ENCODE data around the gene PRKN.
"Not testable (repeated sequence)": the region's sequence is repeated elsewhere in the genome, so short reads cannot be mapped to it uniquely, and the experiment has no call there.

PRKN gene

DNA sequence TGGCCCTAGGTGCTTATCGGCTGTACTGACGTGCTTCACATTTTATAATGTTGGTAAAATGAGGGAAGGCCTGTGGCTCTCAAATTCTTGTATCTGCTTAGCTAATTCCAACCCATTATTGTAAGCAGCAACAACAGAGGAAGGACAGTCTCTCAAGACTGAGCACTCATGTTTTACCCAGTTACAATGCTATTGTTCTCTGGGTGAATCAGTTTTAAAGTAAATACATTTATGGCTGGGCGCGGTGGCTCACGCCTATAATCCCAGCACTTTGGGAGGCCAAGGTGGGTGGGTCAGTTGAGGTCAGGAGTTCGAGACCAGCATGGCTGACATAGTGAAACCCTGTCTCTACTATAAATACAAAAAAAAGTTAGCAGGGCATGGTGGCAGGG lies 194.6 kb downstream of the PRKN start:
- DNase-seq (ENCODE audit: low read depth) = no peak

DNA sequence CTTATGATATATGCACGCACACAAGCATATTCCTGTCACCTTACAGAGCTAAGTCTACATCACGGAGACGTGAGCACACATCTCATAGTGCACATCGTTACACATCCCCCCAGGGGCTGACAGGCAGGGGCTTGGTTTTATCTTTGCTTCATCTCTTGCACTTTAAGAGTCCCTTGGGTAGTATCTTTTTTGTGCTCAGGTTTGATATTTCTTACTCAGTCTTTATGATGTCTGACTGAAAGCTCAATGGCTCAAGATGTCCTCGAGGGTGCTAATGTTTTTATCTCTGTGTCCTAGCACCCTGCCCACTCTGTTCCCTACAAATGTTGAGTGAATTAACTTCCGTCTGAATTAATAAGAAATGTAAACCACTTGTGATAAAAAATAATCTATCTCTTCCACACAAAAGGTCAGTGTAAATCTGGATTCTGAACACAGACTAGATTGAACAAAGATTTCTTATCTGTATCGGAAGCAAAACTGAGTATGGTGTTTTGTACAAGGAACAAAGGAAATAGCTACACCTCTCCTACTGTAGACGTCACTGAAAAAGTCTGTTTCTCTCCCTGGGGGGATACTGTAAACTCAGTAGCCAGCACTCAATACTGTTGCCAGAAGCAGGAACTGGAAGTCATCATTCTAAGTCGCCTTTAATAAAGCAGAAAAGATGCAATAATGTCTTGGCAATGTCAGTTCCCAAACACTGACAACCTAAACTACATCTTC lies 195.1 kb downstream of the PRKN start:
- no peak for DNase-seq (ENCODE audit: low read depth)

DNA sequence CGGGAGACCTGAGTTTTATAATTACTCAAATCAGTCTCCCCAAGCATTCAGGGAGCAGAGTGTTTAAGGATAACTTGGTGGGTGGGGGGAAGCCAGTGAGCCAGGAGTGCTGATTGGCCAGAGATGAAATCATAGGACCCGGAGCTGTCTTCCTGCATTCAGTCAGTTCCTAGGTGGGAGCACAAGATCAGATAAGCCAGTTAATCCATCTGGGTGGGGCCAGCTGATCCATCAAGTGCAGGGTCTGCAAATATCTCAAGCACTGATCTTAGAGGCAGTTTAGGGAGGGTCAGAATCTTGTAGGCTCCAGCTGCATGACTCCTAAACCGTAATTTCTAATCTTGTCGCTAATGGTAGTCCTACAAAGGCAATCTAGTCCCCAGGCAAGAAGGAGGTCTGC lies 196.2 kb downstream of the PRKN start:
- DNase-seq (ENCODE audit: low read depth) = not testable (repeated sequence)

DNA sequence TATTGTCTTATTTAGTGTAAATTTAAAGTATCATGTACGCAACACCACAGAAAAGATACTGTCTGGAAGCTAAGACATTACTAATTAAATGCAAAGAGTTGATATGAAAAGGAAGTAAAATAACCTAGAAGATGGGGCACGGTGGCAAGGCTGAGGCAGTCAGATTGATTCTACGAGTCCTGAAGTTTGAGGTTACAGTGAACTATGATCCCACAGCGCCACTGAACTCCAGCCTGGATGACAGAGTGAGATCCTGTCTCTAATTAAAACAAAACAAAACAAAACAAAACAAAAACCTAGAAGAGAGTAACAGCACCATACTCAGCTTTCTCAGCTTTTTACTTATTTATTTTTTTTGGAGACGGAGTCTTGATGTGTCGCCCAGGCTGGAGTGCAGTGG lies 199.0 kb downstream of the PRKN start:
- no peak for DNase-seq (ENCODE audit: low read depth)

DNA sequence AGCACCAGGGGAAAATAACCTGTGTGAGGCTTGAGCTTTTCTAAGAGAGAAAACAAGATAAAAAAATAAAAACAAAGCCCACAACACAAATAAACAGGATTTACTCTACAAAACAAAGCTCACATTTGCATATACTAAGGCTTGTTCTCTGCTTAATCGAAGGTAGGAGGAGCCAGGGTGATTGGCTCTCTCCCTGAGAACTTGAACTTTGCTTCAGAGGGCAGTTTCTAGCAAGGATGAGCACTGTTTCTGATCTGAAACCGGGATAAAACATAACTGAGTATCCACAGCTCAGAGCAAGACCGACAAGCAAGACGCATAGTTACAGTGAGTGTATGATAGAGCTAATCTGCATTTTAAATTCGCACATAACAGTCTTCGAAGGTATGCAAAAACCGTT lies 200.6 kb downstream of the PRKN start:
- DNase-seq (ENCODE audit: low read depth) = no peak

DNA sequence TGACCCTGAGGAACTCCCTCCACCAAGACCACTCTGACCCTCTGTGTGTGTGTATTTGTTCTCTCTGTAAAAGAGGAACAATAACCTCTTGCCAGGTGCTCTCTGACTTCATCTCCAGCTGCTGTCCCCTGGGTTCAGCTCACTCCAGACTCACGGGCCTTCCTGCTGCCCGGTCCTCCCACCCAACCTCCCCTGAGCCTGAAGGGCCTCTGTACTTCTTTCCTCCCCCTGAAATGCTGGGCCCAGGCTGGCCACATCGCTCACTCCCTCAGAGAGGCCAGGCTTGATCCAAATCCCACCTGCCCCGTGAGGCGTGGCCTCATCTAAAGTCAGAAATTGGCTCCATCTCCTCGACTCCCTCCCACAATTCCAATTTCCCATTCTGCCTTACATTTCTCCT lies 202.4 kb downstream of the PRKN start:
- no peak for DNase-seq (ENCODE audit: low read depth)

DNA sequence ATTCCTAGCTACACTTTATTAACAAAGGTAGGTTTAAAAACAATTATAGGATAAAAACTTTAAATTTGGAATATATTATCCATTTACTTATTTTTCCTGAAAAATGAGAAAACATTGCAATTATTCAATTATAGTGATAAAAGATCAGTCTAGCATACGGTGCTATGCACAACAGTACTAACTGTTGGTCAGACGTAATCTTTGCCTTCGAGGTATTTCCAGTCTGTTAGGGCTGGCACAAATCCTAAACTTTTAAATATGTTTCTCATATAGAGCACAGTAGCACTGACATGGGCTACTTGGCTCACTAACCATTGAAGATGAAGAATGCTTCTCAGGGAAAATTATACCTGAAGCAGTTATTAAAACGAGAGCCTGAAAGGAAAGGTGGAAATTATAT lies 214.8 kb downstream of the PRKN start:
- DNase-seq (ENCODE audit: low read depth) = no peak

DNA sequence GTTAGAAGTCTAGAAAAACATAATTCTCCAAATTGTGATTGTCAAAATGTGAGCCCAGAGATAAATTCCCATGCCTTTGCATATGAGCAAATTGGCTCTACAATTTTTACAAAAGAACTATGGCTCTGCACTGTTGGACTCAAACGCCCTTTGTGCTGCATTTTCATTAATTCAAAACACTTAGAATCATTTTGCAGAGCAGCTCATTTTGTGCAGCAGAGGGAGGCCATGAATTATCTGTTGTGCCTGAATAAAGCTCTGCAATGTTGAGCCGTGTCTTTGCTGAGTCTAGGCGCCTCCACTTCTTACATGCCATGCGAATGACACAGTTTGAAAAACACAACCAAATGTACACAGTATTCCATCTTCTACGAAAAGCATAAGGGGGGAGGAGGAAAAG lies 230.2 kb downstream of the PRKN start:
- DNase-seq (ENCODE audit: low read depth) = no peak

DNA sequence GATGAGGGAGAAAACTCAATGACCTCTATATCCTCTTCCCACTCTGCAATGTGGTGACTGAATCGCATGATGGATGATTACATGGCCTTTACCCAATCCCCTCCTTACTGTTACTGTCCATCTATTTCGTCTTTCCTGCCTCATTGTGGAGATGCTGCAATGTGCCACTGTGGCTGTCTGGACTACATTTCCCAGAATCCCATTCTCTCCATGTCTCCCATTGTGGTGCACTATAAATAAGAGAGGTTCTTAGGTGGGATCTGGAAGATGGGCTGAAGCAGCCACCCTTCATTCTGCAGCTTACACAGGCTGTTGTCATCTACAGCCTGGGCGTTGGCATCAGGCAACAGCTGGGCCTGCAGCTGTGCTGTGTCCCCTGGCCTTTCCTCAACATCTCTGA lies 233.6 kb downstream of the PRKN start:
- DNase-seq (ENCODE audit: low read depth) = no peak

DNA sequence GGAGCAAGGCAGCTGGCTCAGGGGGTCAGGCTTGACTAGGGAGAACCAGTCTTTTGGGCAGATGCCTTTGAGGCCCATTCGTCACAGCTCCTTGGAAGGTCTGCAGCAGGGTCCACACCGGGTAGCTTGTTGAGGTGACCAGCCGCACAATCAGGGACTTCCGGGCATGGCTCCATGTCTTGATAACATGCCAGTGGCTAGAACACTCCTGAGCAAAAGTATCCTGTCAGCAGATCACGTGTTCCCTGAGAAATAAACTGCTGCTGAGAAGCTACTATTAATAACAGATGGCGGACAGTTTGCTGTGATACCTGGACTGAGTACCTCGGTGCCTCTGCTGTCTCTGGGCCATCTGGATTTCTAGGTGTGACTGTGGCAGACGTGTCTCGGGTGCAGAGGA lies 235.9 kb downstream of the PRKN start:
- DNase-seq (ENCODE audit: low read depth) = no peak

DNA sequence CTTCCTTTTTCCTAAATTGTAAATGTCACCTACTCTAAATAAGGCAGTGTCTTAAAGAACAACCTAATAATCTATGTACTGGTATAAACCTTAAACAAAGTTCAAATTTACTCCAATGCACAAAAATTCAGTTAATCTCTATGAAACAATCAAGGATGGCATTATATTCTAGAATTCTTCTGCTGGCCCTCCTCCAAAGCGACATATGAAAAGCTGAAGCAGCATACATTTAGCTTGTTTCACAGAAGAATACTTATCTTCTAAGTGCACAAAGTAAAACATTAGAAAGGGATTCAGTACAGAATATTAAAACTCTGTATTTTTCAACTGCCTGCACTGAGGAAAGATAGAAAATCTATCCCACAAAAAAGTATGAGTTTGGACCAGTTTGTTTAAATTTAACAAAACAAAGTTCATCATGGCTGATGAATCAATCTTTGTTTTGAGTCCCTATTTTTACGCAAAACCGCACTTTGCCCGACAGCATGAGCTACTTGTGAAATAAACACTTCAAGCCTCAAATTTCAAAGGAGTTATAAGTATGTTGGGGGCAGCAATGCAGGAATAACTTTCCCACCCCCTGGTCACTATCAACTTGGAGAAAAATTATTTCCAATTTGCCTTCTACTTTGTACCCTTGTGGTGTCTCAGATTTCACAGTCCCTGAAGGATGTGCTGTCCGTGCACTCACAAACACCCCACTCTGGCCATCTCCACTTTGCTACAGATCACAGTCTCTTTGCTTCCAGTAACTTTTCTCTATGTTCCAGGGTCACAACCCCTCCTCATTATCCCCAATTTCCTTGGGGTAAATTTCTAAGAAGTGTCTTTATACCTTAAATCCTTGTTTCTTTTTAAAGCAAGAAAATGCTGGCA lies 238.2 kb downstream of the PRKN start:
- no peak for DNase-seq (ENCODE audit: low read depth)

DNA sequence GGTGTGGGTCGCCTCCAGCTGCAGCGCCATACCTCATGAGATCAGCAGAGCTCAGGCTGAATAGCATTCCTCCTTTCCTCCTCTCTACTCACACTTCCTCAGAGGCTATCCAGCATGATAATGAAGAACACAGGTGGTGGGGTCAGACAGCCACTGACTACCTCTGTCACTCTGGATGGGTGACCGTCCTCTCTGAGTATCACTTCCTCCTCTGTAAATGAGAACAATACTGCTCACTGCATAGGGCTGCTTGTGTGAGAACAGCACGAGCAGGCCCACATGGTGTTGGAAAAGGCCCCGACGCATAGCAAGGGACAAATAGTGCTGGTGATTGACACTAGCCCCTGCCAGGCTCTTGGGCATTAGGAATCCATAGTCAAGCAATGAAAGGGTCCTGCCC lies 239.1 kb downstream of the PRKN start:
- no peak for DNase-seq (ENCODE audit: low read depth)

DNA sequence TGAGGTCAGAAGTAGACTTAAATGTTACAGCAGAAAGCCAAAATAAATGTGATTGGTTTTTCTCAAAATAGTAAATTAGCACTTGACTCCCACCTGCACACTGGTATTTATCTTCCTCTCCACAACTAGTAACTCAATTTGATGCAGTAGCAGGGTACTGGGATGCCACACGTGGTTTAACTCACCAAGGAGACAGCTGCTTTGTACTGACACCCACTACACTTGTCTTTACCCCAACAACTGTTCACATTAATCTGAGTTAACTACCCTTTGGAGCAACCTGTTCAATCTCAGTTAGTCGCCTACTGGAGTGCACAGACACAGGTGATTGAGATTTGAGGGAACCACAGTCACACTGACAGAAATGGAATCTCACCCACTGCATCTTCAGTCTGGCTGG lies 242.1 kb downstream of the PRKN start:
- DNase-seq (ENCODE audit: low read depth) = no peak

DNA sequence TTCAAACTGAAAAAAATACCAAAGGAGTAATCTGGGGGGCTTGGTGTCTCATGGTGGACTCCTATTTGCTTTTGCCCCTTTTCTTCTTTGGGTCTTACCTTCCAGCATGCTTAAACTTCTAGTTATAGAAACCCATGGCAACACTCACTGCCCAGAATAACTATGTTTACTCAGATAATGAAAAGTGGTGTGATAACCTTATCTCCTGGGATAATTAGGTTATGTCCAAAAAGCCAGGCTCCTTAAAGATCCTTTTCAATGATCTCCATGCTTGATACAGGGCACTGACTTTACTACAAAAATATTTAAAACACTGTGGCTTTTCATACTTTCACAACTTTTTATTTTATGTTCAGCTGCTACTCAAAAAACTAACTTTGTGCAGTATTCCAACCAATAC lies 245.6 kb downstream of the PRKN start:
- no peak for DNase-seq (ENCODE audit: low read depth)

DNA sequence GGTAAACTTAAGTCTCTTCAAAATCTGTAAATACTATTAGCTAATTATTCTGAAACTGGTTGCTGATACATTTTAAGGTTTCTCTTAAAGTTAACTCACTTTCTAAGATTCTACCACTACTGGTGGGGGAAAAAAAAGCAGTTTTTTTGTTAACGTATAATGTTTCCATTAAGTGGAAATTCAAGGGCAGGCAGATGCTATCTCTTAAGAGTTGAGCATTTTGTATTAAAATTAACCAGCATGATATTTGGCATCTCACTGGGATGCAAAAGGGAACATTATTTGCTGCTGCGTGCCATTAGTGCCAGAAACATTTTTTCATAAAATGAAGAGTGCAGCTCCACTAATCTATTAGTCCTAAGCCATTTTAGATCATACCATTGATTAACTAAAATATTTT lies 246.2 kb downstream of the PRKN start:
- no peak for DNase-seq (ENCODE audit: low read depth)

DNA sequence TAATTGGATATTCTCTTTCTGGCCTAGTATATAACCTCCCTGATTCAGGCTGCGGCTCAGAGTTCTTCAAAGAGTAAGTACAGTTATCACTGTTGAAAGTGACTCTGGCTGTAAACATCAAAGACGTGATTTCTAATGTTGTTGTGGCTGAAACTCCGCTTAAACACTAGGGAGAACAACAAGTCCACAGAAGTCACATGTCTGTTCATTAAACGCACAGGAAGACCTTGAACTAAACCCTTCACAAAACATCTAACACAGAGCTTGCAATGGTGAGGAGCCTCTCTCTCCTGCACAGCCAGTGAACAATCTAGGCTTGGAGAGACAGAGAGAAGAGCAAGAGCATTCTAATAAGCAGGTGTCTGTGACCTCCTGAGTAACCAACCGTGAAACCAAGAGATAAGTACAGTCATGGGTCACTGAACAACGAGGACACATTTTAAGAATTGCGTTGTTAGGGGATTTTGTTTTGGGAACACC lies 249.3 kb downstream of the PRKN start:
- DNase-seq (ENCODE audit: low read depth) = no peak

DNA sequence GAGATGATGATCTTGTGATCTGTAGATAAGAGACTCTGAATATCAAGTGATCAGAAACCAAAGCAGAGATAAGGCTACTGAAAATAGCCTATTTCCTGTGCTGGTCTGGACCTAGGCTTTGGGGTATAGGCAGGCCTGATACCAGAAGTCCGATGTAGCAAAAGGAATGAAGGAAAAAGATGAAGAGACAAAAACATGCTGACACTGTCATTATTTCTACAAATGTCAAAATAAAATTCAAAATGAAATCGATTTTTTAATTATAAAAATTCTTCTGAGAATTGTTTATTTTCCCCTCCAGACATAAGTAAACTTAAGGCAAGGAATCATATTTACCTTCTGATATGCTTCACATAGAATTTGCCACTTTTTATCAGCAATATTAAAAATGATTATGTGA lies 252.8 kb downstream of the PRKN start:
- DNase-seq (ENCODE audit: low read depth) = no peak

DNA sequence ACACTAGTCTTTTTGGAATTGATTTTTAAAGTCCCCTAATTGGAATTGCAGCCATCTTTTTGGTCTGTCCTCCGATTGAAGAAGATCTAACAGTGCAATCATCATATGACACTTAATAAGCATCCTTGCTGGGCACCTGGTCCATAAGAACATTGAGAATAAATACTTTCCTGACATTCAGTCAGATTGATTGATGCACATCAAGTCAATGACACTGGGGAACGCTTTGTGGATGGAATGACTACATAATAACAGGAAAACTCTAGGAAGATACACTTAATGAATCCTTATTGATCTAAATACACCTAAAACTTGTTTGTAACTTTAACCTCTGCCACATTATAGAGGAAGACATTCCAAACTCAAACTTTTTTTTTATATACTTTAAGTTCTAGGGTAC lies 255.7 kb downstream of the PRKN start:
- no peak for DNase-seq (ENCODE audit: low read depth)

DNA sequence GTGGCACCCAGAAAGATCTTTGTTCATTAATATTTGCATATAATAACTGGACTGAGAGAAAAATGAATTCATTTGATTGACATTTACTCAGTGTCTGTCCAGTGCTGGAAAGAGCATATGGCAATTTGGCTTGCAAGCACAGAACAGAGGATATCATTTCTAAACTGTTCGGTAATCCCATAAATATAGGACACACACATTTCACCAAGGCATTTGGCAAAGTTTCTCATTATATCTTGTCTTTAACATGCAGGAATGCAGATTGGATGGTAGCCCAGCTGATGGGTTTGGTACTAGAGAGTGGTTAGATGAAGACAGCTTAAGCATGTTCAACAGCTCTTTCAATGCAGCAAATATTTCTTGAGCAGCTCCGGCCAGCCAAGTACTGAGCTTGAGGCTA lies 259.2 kb downstream of the PRKN start:
- no peak for DNase-seq (ENCODE audit: low read depth)

DNA sequence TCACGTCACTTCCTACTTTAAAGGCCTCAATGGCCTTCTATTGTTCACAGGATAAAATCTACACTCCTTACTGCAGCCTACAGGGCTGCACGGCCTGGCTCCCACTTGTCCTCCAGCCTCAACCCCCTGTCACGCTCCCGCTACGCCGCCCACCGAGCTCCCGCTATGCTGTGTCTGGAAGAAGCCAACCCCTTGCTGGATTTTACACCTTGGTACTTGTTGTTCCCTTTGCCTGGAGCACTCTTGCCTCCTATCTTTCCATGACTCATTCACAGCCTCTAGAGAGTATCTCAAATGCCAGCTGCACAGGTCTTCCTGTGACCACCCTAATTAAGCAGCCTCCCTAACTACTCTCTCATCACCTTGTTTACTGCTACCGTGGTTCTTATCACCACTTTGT lies 259.9 kb downstream of the PRKN start:
- no peak for DNase-seq (ENCODE audit: low read depth)

DNA sequence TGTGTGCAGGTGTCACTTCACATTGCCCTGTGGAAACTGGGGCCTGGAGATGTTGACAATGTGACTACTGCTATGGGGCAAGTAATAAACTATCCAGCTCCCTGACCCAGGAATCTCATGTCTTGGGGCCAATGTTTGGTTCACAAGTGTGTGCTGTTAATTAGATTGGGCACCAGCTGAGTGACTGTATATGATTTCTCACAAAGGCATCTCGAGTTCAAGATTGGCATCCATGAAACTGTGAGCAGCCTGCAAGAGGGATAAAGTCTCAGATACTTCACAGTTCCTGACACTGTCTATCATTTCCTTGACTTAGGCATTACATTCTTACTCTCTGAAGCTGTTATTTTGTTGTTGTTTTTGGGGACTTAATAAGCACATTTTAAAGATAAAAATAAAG lies 264.0 kb downstream of the PRKN start:
- DNase-seq (ENCODE audit: low read depth) = no peak

DNA sequence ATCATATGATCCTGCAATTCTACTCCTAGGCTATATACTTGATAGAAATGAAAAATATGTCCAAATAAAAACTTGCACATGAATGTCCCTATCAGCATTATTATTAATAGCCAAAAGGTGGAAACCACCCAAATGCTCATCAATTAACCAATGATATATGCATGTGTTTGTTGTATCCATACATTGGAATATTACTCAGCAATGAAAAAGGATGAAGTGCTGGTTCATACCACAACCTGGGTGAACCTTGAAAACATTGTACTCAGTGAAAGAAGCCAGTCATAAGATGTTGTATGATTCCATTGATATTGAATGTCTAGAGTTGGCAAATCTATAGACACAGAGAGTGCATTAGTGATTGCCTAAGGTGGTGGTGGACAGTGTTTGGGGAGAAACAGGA lies 267.6 kb downstream of the PRKN start:
- no peak for DNase-seq (ENCODE audit: low read depth)

DNA sequence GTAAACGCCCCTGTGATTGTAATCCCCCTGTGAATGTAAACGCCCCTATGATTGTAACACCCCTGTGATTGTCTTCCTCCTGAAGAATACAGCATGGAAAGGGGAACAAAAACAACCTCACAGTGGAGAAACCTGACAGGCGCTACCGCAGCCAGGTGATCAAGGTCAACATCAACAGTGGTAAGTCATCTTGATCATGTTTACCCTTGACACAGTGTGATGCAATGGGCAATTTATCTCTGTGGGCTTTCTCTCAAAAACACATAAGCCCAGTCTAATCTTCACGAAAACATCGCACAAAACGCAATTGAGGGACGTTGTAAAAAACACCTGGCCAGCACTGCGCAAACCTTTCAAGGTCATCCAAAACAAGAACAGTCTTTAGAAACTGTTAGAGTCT lies 277.2 kb downstream of the PRKN start:
- no peak for DNase-seq (ENCODE audit: low read depth)

DNA sequence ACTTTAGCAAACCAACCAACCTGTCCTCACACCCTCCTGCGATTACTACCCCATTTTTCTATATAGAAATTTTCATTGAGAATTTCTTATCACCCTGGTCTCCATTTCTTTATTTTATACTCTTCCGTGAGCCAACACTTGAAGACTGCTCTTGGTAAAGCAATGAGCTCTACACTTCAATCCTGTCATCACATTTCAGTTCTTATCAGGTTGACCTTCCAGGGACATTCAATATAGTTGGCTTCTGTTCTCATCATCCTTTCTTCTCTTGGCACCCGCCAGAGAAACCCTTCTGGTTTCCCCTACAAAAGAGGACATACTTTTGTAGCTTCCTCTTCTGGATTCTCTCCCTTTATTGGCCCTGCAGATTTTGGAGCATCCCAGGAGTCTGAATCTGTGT lies 279.3 kb downstream of the PRKN start:
- DNase-seq (ENCODE audit: low read depth) = no peak

All from stimulated activated CD8-positive, alpha-beta memory T cell treated with anti-CD3 and anti-CD28 coated beads, Interleukin-12 subunit alpha, Interleukin-12 subunit beta, amount 100 ng/mL, for 4 hours (primary cell).